H9 (cell line): ENCODE data around the gene IRAK1. TPM values are rescaled to one million over a fixed set of nuclear protein-coding genes. Genes with fewer than 3 reads are reported as not detected.

ENCODE experiments used
- DNase-seq: peaks from one replicate; pipeline ENCODE4 v3.0.0-alpha.2; 2017
- H2AFZ ChIP-seq: one replicate; pipeline ENCODE4 v1.6.1; 2013; ENCODE audit warnings: mild to moderate bottlenecking, low read length, control low read depth, moderate library complexity
- H2AK5ac ChIP-seq: 2 replicates; pipeline ENCODE4 v1.6.1; 2013; ENCODE audit warnings: low read length, control low read depth, mixed read lengths; ENCODE audit not compliant: insufficient read length
- H2BK120ac ChIP-seq: one replicate; pipeline ENCODE4 v1.6.1; 2013; ENCODE audit warnings: low read depth, mild to moderate bottlenecking, low read length, control low read depth, inconsistent platforms; ENCODE audit not compliant: poor library complexity, severe bottlenecking
- H2BK12ac ChIP-seq: 2 replicates; pipeline ENCODE4 v1.6.1; 2013; ENCODE audit warnings: low read length, control low read depth, mixed read lengths, low read depth; ENCODE audit not compliant: insufficient read length
- H2BK15ac ChIP-seq: 2 replicates; pipeline ENCODE4 v1.6.1; 2013; ENCODE audit warnings: low read depth, low read length, control low read depth
- H2BK20ac ChIP-seq: one replicate; pipeline ENCODE4 v1.6.1; 2013; ENCODE audit warnings: low read depth, mild to moderate bottlenecking, low read length, control low read depth, inconsistent platforms; ENCODE audit not compliant: poor library complexity, severe bottlenecking
- H2BK5ac ChIP-seq: 2 replicates; pipeline ENCODE4 v1.6.1; 2013; ENCODE audit warnings: low read length, control low read depth, mixed read lengths; ENCODE audit not compliant: insufficient read length
- H3K14ac ChIP-seq: 2 replicates; pipeline ENCODE4 v1.6.1; 2013; ENCODE audit warnings: low read length, control low read depth; ENCODE audit not compliant: insufficient read depth
- H3K18ac ChIP-seq: 2 replicates; pipeline ENCODE4 v1.6.1; 2013; ENCODE audit warnings: low read depth, mild to moderate bottlenecking, mixed read lengths, low read length, control low read depth; ENCODE audit not compliant: insufficient read length
- H3K23ac ChIP-seq: 2 replicates; pipeline ENCODE4 v1.6.1; 2013; ENCODE audit warnings: low read length, control low read depth, mixed read lengths, low read depth; ENCODE audit not compliant: insufficient read length
- H3K23me2 ChIP-seq: 2 replicates; pipeline ENCODE4 v1.6.1; 2013; ENCODE audit warnings: low read depth, mild to moderate bottlenecking, mixed read lengths, low read length, control low read depth; ENCODE audit not compliant: insufficient read length, poor library complexity, severe bottlenecking
- H3K27ac ChIP-seq: 2 replicates; pipeline ENCODE4 v1.5.1; 2013; ENCODE audit warnings: low read length, control low read depth, mixed read lengths, low read depth; ENCODE audit not compliant: insufficient read length
- H3K27me3 ChIP-seq: 2 replicates; pipeline ENCODE4 v1.6.1; 2013; ENCODE audit warnings: low read length, control low read depth, inconsistent platforms; ENCODE audit not compliant: insufficient read depth
- H3K4ac ChIP-seq: 2 replicates; pipeline ENCODE4 v1.6.1; 2013; ENCODE audit warnings: low read depth, mild to moderate bottlenecking, control low read depth, inconsistent platforms, low read length, moderate library complexity
- H3K4me1 ChIP-seq: 2 replicates; pipeline ENCODE4 v1.6.1; 2013; ENCODE audit warnings: low read length, control low read depth, inconsistent platforms; ENCODE audit not compliant: insufficient read depth
- H3K4me2 ChIP-seq: 2 replicates; pipeline ENCODE4 v1.6.1; 2013; ENCODE audit warnings: low read length, control low read depth, mixed read lengths; ENCODE audit not compliant: insufficient read length, insufficient read depth
- H3K56ac ChIP-seq: 2 replicates; pipeline ENCODE4 v1.6.1; 2013; ENCODE audit warnings: low read depth, mild to moderate bottlenecking, mixed read lengths, low read length, control low read depth; ENCODE audit not compliant: insufficient read length
- H3K79me1 ChIP-seq: 2 replicates; pipeline ENCODE4 v1.6.1; 2013; ENCODE audit warnings: low read depth, mild to moderate bottlenecking, moderate library complexity, low read length, control low read depth, inconsistent platforms; ENCODE audit not compliant: insufficient read depth, poor library complexity, severe bottlenecking
- H3K79me2 ChIP-seq: 2 replicates; pipeline ENCODE4 v1.6.1; 2013; ENCODE audit warnings: low read length, control low read depth, inconsistent platforms; ENCODE audit not compliant: insufficient read depth
- H3K9ac ChIP-seq: 2 replicates; pipeline ENCODE4 v1.6.1; 2013; ENCODE audit warnings: low read length, control low read depth, mixed read lengths; ENCODE audit not compliant: insufficient read length; ENCODE audit errors: extremely low read depth
- H3K9me3 ChIP-seq: one replicate; pipeline ENCODE4 v1.6.1; 2013; ENCODE audit warnings: low read depth, low read length, inconsistent platforms; ENCODE audit not compliant: control insufficient read depth
- H3T11ph ChIP-seq: one replicate; pipeline ENCODE4 v1.6.1; 2013; ENCODE audit warnings: mild to moderate bottlenecking, low read length, control low read depth, inconsistent platforms
- H4K20me1 ChIP-seq: one replicate; pipeline ENCODE4 v1.6.1; 2013; ENCODE audit not compliant: control insufficient read depth, insufficient read length, insufficient read depth
- H4K5ac ChIP-seq: 2 replicates; pipeline ENCODE4 v1.6.1; 2013; ENCODE audit warnings: low read depth, mild to moderate bottlenecking, mixed read lengths, low read length, control low read depth; ENCODE audit not compliant: insufficient read length
- H4K8ac ChIP-seq: replicated peaks from 2 replicates; pipeline ENCODE4 v1.6.1; 2013; ENCODE audit warnings: low read length, control low read depth, mixed read lengths, low read depth; ENCODE audit not compliant: insufficient read length
- H4K91ac ChIP-seq: 2 replicates; pipeline ENCODE4 v1.6.1; 2013; ENCODE audit warnings: low read depth, mild to moderate bottlenecking, moderate library complexity, mixed read lengths, low read length, control low read depth; ENCODE audit not compliant: insufficient read length
- H3K27ac Mint-ChIP-seq, 3 experiments: 2 replicates in 2 of 3; 3 replicates in 1 of 3; pipeline ENCODE4 v1.8.0; 2020 to 2021; ENCODE audit warnings: mixed read lengths in 3 of 3, mild to moderate bottlenecking in 1 of 3, moderate library complexity in 1 of 3
- H3K27me3 Mint-ChIP-seq: 2 replicates; pipeline ENCODE4 v1.8.0; 2021; ENCODE audit warnings: low read depth, mild to moderate bottlenecking, moderate library complexity, mixed read lengths
- H3K36me3 Mint-ChIP-seq, 3 experiments: 2 replicates in 2 of 3; 3 replicates in 1 of 3; pipeline ENCODE4 v1.8.0; 2020 to 2021; ENCODE audit warnings: low read depth in 3 of 3, mixed read lengths in 3 of 3; ENCODE audit not compliant: insufficient read depth in 1 of 3
- H3K4me1 Mint-ChIP-seq, 2 experiments: 2 replicates each; pipeline ENCODE4 v1.8.0; 2020; ENCODE audit warnings: mixed read lengths in 2 of 2
- H3K4me3 Mint-ChIP-seq, 2 experiments: 2 replicates in 1 of 2; 3 replicates in 1 of 2; pipeline ENCODE4 v1.8.0; 2020 to 2021; ENCODE audit warnings: mild to moderate bottlenecking in 2 of 2, mixed read lengths in 2 of 2, moderate library complexity in 1 of 2
- H3K9me3 Mint-ChIP-seq, 2 experiments: 2 replicates in 1 of 2; 3 replicates in 1 of 2; pipeline ENCODE4 v1.8.0; 2020; ENCODE audit warnings: mild to moderate bottlenecking in 2 of 2, mixed read lengths in 2 of 2, moderate library complexity in 1 of 2
- CTCF ChIP-seq: fragments of 200-600 bp; sonication (generic); conservative IDR thresholded peaks from 3 replicates; pipeline ENCODE4 v1.8.0; 2021; ENCODE audit warnings: antibody characterized with exemption, mild to moderate bottlenecking
- WGBS: extraction: QIAGEN DNeasy Blood & Tissue Kit; methylation state at CpG from one replicate; pipeline ENCODE4 v1.1.7; 2013; ENCODE audit warnings: missing lambda C conversion rate, low lambda C conversion rate, mixed read lengths; ENCODE audit not compliant: insufficient read length; ENCODE audit errors: extremely low coverage; 5-methylcytosine and 5-hydroxymethylcytosine counted together
- total RNA-seq: library from RNA; stranded (reverse); gene quantifications from 2 replicates; pipeline ENCODE4 v1.2.1, GENCODE V29; 2021

Gene IRAK1
- total RNA-seq, 1 experiment from 2014 or later: 98.4 TPM

- Histone ChIP-seq H4K5ac (no peak overlapping the region), H3K4me1 (peaks cover 5% of the 10 kb centered on the region; the same call in 1 of the 2 replicates), H3K18ac (no peak overlapping the region), H3K4me2 (no peak overlapping the region), H3K79me2 (no peaks in the 10 kb centered on the region), H4K8ac (no peak overlapping the region), H3K9ac (no peak overlapping the region), H2BK120ac (no peak overlapping the region), H3K23me2 (no peaks in the 10 kb centered on the region), H4K91ac (no peak overlapping the region), H2BK12ac (no peak overlapping the region), H3K27ac (no peak overlapping the region), H3K27me3 (no peaks in the 10 kb centered on the region), H3K23ac (no peak overlapping the region), H3T11ph (no peak overlapping the region), H4K20me1 (peaks cover 2% of the 10 kb centered on the region), H2BK5ac (no peak overlapping the region), H2BK15ac (no peak overlapping the region), H3K9me3 (peaks cover 23% of the 10 kb centered on the region), H3K79me1 (no peaks in the 10 kb centered on the region), H3K56ac (no peak overlapping the region), H2BK20ac (no peak overlapping the region), H2AFZ (no peak overlapping the region), H3K14ac (no peak overlapping the region), H3K4ac (no peak overlapping the region), H2AK5ac (no peak overlapping the region)
- H3K9me3 Mint-ChIP-seq: peaks cover 83% of the 10 kb centered on the region in 2 experiments
- peak overlapping the region in 1 of 3 experiments; percentile 75; a peak in 1 of 7 replicates for H3K27ac Mint-ChIP-seq
- WGBS: no CpG with 5 or more reads among the region's 9 CpGs
- H3K4me1 Mint-ChIP-seq: peaks cover 33 to 39% of the 10 kb centered on the region in 2 experiments
- TF ChIP-seq CTCF: no peak
- peaks cover 5% of the 10 kb centered on the region; the same call in 1 of the 2 replicates for H3K27me3 Mint-ChIP-seq
- peaks cover 31 to 57% (median 52%) of the 10 kb centered on the region in 3 experiments for H3K36me3 Mint-ChIP-seq
- no peak overlapping the region; a peak in 1 of 5 replicates for H3K4me3 Mint-ChIP-seq
- no peak for DNase-seq
These were observed 13.0 kb upstream of the IRAK1 start for GRCh38 chrX:154032653-154033052.
